ENCODE results near the gene MKNK2. TPM values are rescaled to one million over a fixed set of nuclear protein-coding genes. Genes with fewer than 3 reads are reported as not detected.
"Not testable (repeated sequence)": the region's sequence is repeated elsewhere in the genome, so short reads cannot be mapped to it uniquely, and the experiment has no call there.

MKNK2 gene
- polyA plus RNA-seq, 1 donor from 2014 or later, result 27.6 TPM

GRCh38 chr19:1988464-1988863 lies 62.6 kb downstream of the MKNK2 start:
- not testable (repeated sequence) for H3K36me3 ChIP-seq (ENCODE audit: insufficient read depth, low read length); H3K79me2 ChIP-seq (replicated peaks; ENCODE audit: insufficient read depth, low read length); H3K4me3 ChIP-seq (ENCODE audit: low read length); H4K20me1 ChIP-seq (ENCODE audit: insufficient read depth); H3K27me3 ChIP-seq (ENCODE audit: insufficient read depth, low read depth, low read length); H3K27ac ChIP-seq (ENCODE audit: low read length); H3K9me2 ChIP-seq (ENCODE audit: insufficient read depth, low read length); H3K9me3 ChIP-seq (ENCODE audit: low read length); H3F3A ChIP-seq (ENCODE audit: insufficient read depth, low read length, poor library complexity, severe bottlenecking); H3K4me2 ChIP-seq (ENCODE audit: low read length); H2AFZ ChIP-seq (ENCODE audit: low read depth, low read length); H3K9ac ChIP-seq (ENCODE audit: low read length)

Small RNAs within 50 kb of the gene (small RNA-seq; reads per million reads assigned to genes)
- gene AC007136.1, result 0 reads per million in 3 experiments

Other genes with a start within 250 kb of the MKNK2 start
- 0.74 and 1.5 TPM in 2 replicates for gene ATP8B3, start 239.0 kb downstream of the MKNK2 start, polyA plus RNA-seq
- 9.2 and 18.5 TPM in 2 replicates for gene REXO1, start 202.8 kb downstream of the MKNK2 start, polyA plus RNA-seq
- gene KLF16, start 187.7 kb downstream of the MKNK2 start, polyA plus RNA-seq, result 2.2 and 3.5 TPM in 2 replicates
- gene ABHD17A, start 165.7 kb downstream of the MKNK2 start, polyA plus RNA-seq, result 116 and 140 TPM in 2 replicates
- 1.6 TPM in 2 replicates for gene ADAT3, start 145.8 kb downstream of the MKNK2 start, polyA plus RNA-seq
- 12.7 and 13.3 TPM in 2 replicates for gene SCAMP4, start 145.8 kb downstream of the MKNK2 start, polyA plus RNA-seq
- 110 and 138 TPM in 2 replicates for gene CSNK1G2, start 110.1 kb downstream of the MKNK2 start, polyA plus RNA-seq
- 46.1 and 57.6 TPM in 2 replicates for gene BTBD2, start 35.5 kb downstream of the MKNK2 start, polyA plus RNA-seq
- gene MOB3A, start 45.1 kb upstream of the MKNK2 start, polyA plus RNA-seq, result 5.8 and 8.3 TPM in 2 replicates
- 39.3 and 45.8 TPM in 2 replicates for gene IZUMO4, start 45.7 kb upstream of the MKNK2 start, polyA plus RNA-seq
- 60.7 and 88.2 TPM in 2 replicates for gene AP3D1, start 100.3 kb upstream of the MKNK2 start, polyA plus RNA-seq
- 8.5 and 10.7 TPM in 2 replicates for gene DOT1L, start 112.7 kb upstream of the MKNK2 start, polyA plus RNA-seq
- 219 and 254 TPM in 2 replicates for gene PLEKHJ1, start 185.1 kb upstream of the MKNK2 start, polyA plus RNA-seq
- gene SF3A2, start 185.6 kb upstream of the MKNK2 start, polyA plus RNA-seq, result 14.4 and 51.6 TPM in 2 replicates
- 57.5 and 71.5 TPM in 2 replicates for gene AMH, start 198.1 kb upstream of the MKNK2 start, polyA plus RNA-seq
- gene JSRP1, start 205.2 kb upstream of the MKNK2 start, polyA plus RNA-seq, result 1.3 and 1.4 TPM in 2 replicates
- not detected in 2 replicates for gene PEAK3, start 230.9 kb upstream of the MKNK2 start, polyA plus RNA-seq